ENCODE measurements around the gene MYO7B. TPM values are rescaled to one million over a fixed set of nuclear protein-coding genes. Genes with fewer than 3 reads are reported as not detected.

The MYO7B gene
- total RNA-seq, 4 donors from 2014 or later = 0.56 TPM; not detected in 3

GRCh38 chr2:127637236-127637630 is 101.8 kb downstream of the MYO7B start:
- TF ChIP-seq, protein P1, sequence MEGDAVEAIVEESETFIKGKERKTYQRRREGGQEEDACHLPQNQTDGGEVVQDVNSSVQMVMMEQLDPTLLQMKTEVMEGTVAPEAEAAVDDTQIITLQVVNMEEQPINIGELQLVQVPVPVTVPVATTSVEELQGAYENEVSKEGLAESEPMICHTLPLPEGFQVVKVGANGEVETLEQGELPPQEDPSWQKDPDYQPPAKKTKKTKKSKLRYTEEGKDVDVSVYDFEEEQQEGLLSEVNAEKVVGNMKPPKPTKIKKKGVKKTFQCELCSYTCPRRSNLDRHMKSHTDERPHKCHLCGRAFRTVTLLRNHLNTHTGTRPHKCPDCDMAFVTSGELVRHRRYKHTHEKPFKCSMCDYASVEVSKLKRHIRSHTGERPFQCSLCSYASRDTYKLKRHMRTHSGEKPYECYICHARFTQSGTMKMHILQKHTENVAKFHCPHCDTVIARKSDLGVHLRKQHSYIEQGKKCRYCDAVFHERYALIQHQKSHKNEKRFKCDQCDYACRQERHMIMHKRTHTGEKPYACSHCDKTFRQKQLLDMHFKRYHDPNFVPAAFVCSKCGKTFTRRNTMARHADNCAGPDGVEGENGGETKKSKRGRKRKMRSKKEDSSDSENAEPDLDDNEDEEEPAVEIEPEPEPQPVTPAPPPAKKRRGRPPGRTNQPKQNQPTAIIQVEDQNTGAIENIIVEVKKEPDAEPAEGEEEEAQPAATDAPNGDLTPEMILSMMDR (IDR thresholded peaks at IDR 0.05) = no peak
- TF ChIP-seq POLR2A (IDR thresholded peaks at IDR 0.05) = no peak
- no peaks in the 10 kb centered on the region for H3K9me3 ChIP-seq
- no peak overlapping the region for H3K4me3 ChIP-seq (replicated peaks in 1 of 3)
- DNase-seq = no peak
- H3K27ac ChIP-seq = peak overlapping the region; percentile 33 to 61 (median 47)
- H3K27me3 ChIP-seq = no peaks in the 10 kb centered on the region
- intact Hi-C loops (cut with DNase I) = no loop called here
- 81 to 82% methylated on average over 6 to 13 of the region's 13 CpGs for WGBS, 2 donors
- H3K36me3 ChIP-seq = no peaks in the 10 kb centered on the region
- peaks cover 5 to 32% of the 10 kb centered on the region in 2 donors for H3K4me1 ChIP-seq

DNA sequence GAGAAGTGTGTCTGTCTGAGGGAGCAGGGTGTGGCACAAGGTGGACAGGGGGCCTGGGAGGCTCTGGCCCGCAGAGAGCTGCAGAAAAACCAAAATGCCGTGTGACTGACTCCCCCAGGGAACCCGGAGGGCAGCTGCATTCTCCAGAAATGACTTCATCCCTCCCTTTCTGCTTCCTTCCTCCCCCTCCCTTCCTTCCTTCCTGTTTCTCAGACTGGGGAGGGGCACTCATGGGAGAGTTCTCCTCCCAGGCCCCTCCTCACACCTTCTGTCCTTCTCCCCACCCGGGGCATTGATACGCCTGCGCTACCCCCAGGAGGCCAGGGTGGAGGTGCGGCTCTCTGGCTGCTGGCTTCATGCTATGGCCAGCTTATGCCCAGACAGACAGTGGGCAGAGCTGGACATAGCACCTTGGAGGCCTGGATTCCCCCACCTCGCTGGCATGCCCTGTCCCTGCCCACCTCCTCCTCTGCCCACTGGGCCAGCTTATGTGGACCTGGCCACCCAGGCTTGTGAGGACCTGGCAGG is 102.3 kb downstream of the MYO7B start:
- Histone ChIP-seq H3K27me3 (no peaks in the 10 kb centered on the region), H3K36me3 (no peaks in the 10 kb centered on the region), H3K4me3 (replicated peaks in 1 of 3) (no peak overlapping the region), H3K27ac (peak overlapping the region; percentile 47 to 70 (median 61)), H3K9me3 (no peaks in the 10 kb centered on the region), H3K4me1 (peaks cover 5 to 32% of the 10 kb centered on the region in 2 donors)
- TF ChIP-seq, protein P1 (IDR thresholded peaks at IDR 0.05) = no peak
- no peak for TF ChIP-seq POLR2A (IDR thresholded peaks at IDR 0.05)
- intact Hi-C loops (cut with DNase I) = no loop called here
- 38 to 52% methylated on average over 7 to 8 of the region's 8 CpGs for WGBS, 2 donors
- no peak for DNase-seq

- peak overlapping the region in 2 of 3 donors; percentile 61 to 70 for H3K27ac ChIP-seq
- H3K9me3 ChIP-seq = no peaks in the 10 kb centered on the region
- TF ChIP-seq, protein P1 (IDR thresholded peaks at IDR 0.05) = no peak
- TF ChIP-seq POLR2A (IDR thresholded peaks at IDR 0.05) = no peak
- H3K4me1 ChIP-seq = peaks cover 5 to 27% of the 10 kb centered on the region in 2 donors
- H3K36me3 ChIP-seq = no peaks in the 10 kb centered on the region
- DNase-seq = no peak
- 68 to 73% methylated on average over 21 of the region's 23 CpGs for WGBS, 2 donors
- no peaks in the 10 kb centered on the region for H3K27me3 ChIP-seq
- intact Hi-C loops (cut with DNase I) = no loop called here
- no peak overlapping the region for H3K4me3 ChIP-seq (replicated peaks in 1 of 3)
Observed at GRCh38 chr2:127638361-127639110, 103.1 kb downstream of the MYO7B start.

DNA sequence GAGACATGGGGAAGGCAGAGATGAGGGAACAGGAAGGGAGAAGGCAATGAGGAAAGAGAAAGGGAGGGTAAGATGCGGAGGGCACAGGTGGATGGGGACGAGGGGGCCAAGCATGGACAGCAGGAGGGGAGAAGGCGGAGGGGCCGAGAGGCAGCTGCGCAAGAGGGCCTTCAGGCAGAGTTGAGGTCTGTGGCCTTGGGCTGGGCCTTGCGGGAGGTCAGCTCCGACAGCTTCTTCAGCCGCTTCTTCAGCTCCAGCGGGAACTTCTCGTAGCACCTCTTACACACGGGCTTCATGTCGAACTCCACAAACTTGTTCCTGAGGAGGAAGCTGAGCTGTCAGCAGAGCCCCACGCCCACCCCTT is 103.6 kb downstream of the MYO7B start:
- no peak for TF ChIP-seq POLR2A (IDR thresholded peaks at IDR 0.05)
- TF ChIP-seq, protein P1 (IDR thresholded peaks at IDR 0.05) = no peak
- WGBS, 2 donors = 92% methylated on average over 13 of the region's 13 CpGs
- H3K4me1 ChIP-seq = peaks cover 5 to 22% of the 10 kb centered on the region in 2 donors
- no peaks in the 10 kb centered on the region for H3K9me3 ChIP-seq
- intact Hi-C loops (cut with DNase I) = no loop called here
- no peaks in the 10 kb centered on the region for H3K36me3 ChIP-seq
- H3K27me3 ChIP-seq = no peaks in the 10 kb centered on the region
- H3K4me3 ChIP-seq (replicated peaks in 1 of 3) = no peak overlapping the region
- DNase-seq = no peak
- no peak overlapping the region for H3K27ac ChIP-seq

Measured in thyroid gland (tissue), 4 donors.